ENCODE results near the gene WDR27. TPM values are rescaled to one million over a fixed set of nuclear protein-coding genes. Genes with fewer than 3 reads are reported as not detected.

The WDR27 gene
- total RNA-seq, 3 donors from 2014 or later (not counting 1 experiment from before 2014, with no cell fraction given), result 12.7 to 31.0 (median 25.3) TPM

GRCh38 chr6:169429001-169429400 is 272.8 kb downstream of the WDR27 start:
- Mint-ChIP-seq H3K27ac (no peak overlapping the region), H3K4me3 (no peak overlapping the region), H3K9me3 (peaks cover 0 to 14% of the 10 kb centered on the region in 2 donors), H3K36me3 (peaks cover 8% of the 10 kb centered on the region), H3K4me1 (no peaks in the 10 kb centered on the region), H3K27me3 (ENCODE audit: low read depth in 2 of 2) (peaks cover 0 to 3% of the 10 kb centered on the region in 2 donors)
- no peak for TF ChIP-seq CTCF (IDR thresholded peaks at IDR 0.05)
- no peaks in the 10 kb centered on the region for H3K27me3 ChIP-seq (ENCODE audit: control insufficient read depth, insufficient read depth, low read length)
- no peaks in the 10 kb centered on the region for H3K4me1 ChIP-seq (ENCODE audit: control insufficient read depth, insufficient read depth, low read length)
- H3K36me3 ChIP-seq (ENCODE audit: control insufficient read depth, insufficient read depth, low read length), result no peaks in the 10 kb centered on the region
- intact Hi-C loops (cut with micrococcal nuclease), result no loop called here
- H3K4me3 ChIP-seq (ENCODE audit: low read length), result no peak overlapping the region
- DNase-seq (no peak), ATAC-seq (no peak)
- 92% methylated on average over 11 of the region's 11 CpGs for WGBS (ENCODE audit: insufficient coverage)
- peaks cover 14% of the 10 kb centered on the region for H3K9me3 ChIP-seq (ENCODE audit: control insufficient read depth, insufficient read depth, low read length)
- no peak overlapping the region for H3K27ac ChIP-seq (ENCODE audit: low read length)

DNA sequence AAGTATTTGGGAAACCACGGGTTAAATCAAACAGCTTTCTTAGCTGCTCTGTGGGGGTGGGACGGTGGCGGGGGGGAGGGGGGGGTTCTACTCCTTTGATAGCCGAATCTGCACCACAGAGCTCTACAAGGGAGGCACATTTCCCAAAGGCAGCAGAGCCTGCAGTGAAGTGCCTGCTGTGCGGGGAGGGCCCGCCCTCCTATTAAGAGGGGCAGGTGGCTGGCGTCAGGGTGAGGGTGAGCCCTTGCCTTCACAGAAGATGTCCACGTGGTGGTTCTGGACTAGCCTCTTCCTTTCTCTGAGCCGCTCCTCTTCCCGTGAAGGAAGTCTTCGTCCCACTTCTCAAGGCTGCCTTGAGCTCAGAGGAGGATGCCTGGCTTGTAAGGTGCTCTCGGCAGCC is 273.3 kb downstream of the WDR27 start:
- Mint-ChIP-seq H3K27me3 (ENCODE audit: low read depth in 2 of 2) (peaks cover 0 to 3% of the 10 kb centered on the region in 2 donors), H3K9me3 (peaks cover 0 to 14% of the 10 kb centered on the region in 2 donors), H3K4me1 (no peaks in the 10 kb centered on the region), H3K36me3 (peaks cover 8% of the 10 kb centered on the region), H3K27ac (no peak overlapping the region), H3K4me3 (no peak overlapping the region)
- Histone ChIP-seq H3K27me3 (ENCODE audit: control insufficient read depth, insufficient read depth, low read length) (no peaks in the 10 kb centered on the region), H3K4me3 (ENCODE audit: low read length) (no peak overlapping the region), H3K27ac (ENCODE audit: low read length) (no peak overlapping the region), H3K4me1 (ENCODE audit: control insufficient read depth, insufficient read depth, low read length) (no peaks in the 10 kb centered on the region), H3K9me3 (ENCODE audit: control insufficient read depth, insufficient read depth, low read length) (peaks cover 14% of the 10 kb centered on the region), H3K36me3 (ENCODE audit: control insufficient read depth, insufficient read depth, low read length) (no peaks in the 10 kb centered on the region)
- ATAC-seq (no peak), DNase-seq (no peak)
- intact Hi-C loops (cut with micrococcal nuclease), result no loop called here
- TF ChIP-seq CTCF (IDR thresholded peaks at IDR 0.05), result no peak
- WGBS (ENCODE audit: insufficient coverage), result 83% methylated on average over 11 of the region's 12 CpGs

DNA sequence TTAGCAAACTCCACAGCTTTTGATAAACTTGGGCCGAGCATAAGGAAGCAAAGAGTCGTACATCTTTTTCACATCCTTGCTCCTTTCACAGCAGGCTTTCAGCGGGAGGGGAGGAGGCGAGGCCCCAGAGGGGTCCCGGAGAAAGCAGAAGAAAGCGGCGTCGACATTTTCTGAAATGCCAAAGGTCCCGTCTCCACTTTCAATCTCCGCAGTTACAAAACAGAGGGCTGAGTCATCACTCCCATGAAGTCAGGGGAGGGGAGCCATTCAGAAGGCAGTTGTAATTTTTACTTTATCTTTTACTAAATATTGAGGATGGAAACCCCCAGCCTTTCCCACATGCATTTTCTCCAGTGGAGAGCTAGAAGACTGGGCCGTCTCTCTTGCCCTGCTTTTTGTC is 274.0 kb downstream of the WDR27 start:
- H3K4me3 Mint-ChIP-seq, result no peak overlapping the region
- TF ChIP-seq CTCF (IDR thresholded peaks at IDR 0.05), result no peak
- 63% methylated on average over 11 of the region's 11 CpGs for WGBS (ENCODE audit: insufficient coverage)
- H3K27me3 Mint-ChIP-seq (ENCODE audit: low read depth in 2 of 2), result peaks cover 0 to 3% of the 10 kb centered on the region in 2 donors
- DNase-seq (no peak), ATAC-seq (no peak)
- H3K9me3 Mint-ChIP-seq, result peaks cover 0 to 14% of the 10 kb centered on the region in 2 donors
- no peaks in the 10 kb centered on the region for H3K4me1 Mint-ChIP-seq
- no peaks in the 10 kb centered on the region for H3K4me1 ChIP-seq (ENCODE audit: control insufficient read depth, insufficient read depth, low read length)
- no peak overlapping the region for H3K27ac ChIP-seq (ENCODE audit: low read length)
- intact Hi-C loops (cut with micrococcal nuclease), result no loop called here
- no peak overlapping the region for H3K4me3 ChIP-seq (ENCODE audit: low read length)
- H3K36me3 Mint-ChIP-seq, result peaks cover 8% of the 10 kb centered on the region
- no peaks in the 10 kb centered on the region for H3K27me3 ChIP-seq (ENCODE audit: control insufficient read depth, insufficient read depth, low read length)
- peaks cover 14% of the 10 kb centered on the region for H3K9me3 ChIP-seq (ENCODE audit: control insufficient read depth, insufficient read depth, low read length)
- H3K27ac Mint-ChIP-seq, result no peak overlapping the region
- no peaks in the 10 kb centered on the region for H3K36me3 ChIP-seq (ENCODE audit: control insufficient read depth, insufficient read depth, low read length)

DNA sequence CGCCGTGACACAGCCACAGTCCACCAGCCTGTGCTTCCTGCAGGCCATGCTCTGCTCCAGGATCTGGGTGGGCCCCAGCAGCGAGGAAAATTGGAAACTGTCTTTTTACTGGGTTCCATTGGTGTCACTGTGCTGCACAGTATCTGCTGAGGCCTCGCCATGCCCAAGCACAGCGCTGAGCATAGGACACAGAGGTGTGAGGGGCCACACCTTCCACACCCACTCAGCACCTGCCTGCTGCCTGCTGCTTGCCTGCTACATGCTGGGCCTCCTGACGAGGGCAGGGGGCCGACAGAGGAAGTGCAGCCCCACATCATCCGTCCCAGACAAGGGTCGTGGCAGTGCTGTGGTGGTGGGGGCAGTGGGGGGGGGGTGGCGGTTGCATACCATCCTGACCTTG is 275.2 kb downstream of the WDR27 start:
- no peaks in the 10 kb centered on the region for H3K4me1 ChIP-seq (ENCODE audit: control insufficient read depth, insufficient read depth, low read length)
- Mint-ChIP-seq H3K9me3 (peaks cover 0 to 9% of the 10 kb centered on the region in 2 donors), H3K36me3 (peaks cover 7% of the 10 kb centered on the region), H3K27me3 (ENCODE audit: low read depth in 2 of 2) (peaks cover 0 to 3% of the 10 kb centered on the region in 2 donors), H3K27ac (no peak overlapping the region), H3K4me3 (no peak overlapping the region), H3K4me1 (no peaks in the 10 kb centered on the region)
- intact Hi-C loops (cut with micrococcal nuclease), result no loop called here
- DNase-seq (no peak), ATAC-seq (no peak)
- H3K4me3 ChIP-seq (ENCODE audit: low read length), result no peak overlapping the region
- no peak overlapping the region for H3K27ac ChIP-seq (ENCODE audit: low read length)
- 80% methylated on average over 8 of the region's 10 CpGs for WGBS (ENCODE audit: insufficient coverage)
- H3K36me3 ChIP-seq (ENCODE audit: control insufficient read depth, insufficient read depth, low read length), result no peaks in the 10 kb centered on the region
- no peaks in the 10 kb centered on the region for H3K27me3 ChIP-seq (ENCODE audit: control insufficient read depth, insufficient read depth, low read length)
- peaks cover 14% of the 10 kb centered on the region for H3K9me3 ChIP-seq (ENCODE audit: control insufficient read depth, insufficient read depth, low read length)
- no peak for TF ChIP-seq CTCF (IDR thresholded peaks at IDR 0.05)

Measured in natural killer cell (primary cell).